Measurements from ENCODE around the gene GUCY1A2. TPM values are rescaled to one million over a fixed set of nuclear protein-coding genes. Genes with fewer than 3 reads are reported as not detected.

The GUCY1A2 gene
- total RNA-seq, 1 experiment from 2014 or later = 5.4 TPM

GRCh38 chr11:106821826-106822225 is 196.4 kb downstream of the GUCY1A2 start:
- Histone ChIP-seq H3K4me3 (ENCODE audit: low read depth, low read length, poor library complexity, severe bottlenecking) (no peak overlapping the region), H3K27ac (ENCODE audit: low read depth, low read length, poor library complexity, severe bottlenecking) (no peak overlapping the region), H3K4me1 (ENCODE audit: insufficient read depth, low read length, poor library complexity, severe bottlenecking) (peaks cover 18% of the 10 kb centered on the region), H3K9me3 (ENCODE audit: low read depth, low read length, poor library complexity, severe bottlenecking) (no peaks in the 10 kb centered on the region), H3K27me3 (replicated peaks; ENCODE audit: insufficient read depth, low read depth, low read length, poor library complexity) (no peaks in the 10 kb centered on the region), H3K36me3 (ENCODE audit: insufficient read depth, low read length, poor library complexity, severe bottlenecking) (no peaks in the 10 kb centered on the region)
- TF ChIP-seq, protein P1, sequence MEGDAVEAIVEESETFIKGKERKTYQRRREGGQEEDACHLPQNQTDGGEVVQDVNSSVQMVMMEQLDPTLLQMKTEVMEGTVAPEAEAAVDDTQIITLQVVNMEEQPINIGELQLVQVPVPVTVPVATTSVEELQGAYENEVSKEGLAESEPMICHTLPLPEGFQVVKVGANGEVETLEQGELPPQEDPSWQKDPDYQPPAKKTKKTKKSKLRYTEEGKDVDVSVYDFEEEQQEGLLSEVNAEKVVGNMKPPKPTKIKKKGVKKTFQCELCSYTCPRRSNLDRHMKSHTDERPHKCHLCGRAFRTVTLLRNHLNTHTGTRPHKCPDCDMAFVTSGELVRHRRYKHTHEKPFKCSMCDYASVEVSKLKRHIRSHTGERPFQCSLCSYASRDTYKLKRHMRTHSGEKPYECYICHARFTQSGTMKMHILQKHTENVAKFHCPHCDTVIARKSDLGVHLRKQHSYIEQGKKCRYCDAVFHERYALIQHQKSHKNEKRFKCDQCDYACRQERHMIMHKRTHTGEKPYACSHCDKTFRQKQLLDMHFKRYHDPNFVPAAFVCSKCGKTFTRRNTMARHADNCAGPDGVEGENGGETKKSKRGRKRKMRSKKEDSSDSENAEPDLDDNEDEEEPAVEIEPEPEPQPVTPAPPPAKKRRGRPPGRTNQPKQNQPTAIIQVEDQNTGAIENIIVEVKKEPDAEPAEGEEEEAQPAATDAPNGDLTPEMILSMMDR (conservative IDR thresholded peaks at IDR 0.05; ENCODE audit: low read depth, low read length) = no peak
- TF ChIP-seq EZH2 (IDR thresholded peaks at IDR 0.05; ENCODE audit: borderline replicate concordance, low read depth, low read length, poor library complexity, severe bottlenecking) = no peak
- intact Hi-C loops (cut with micrococcal nuclease; ENCODE audit: unreplicated experiment) = no loop called here
- no peak for DNase-seq (ENCODE audit: low spot score)
- ChIA-PET CTCF (no interaction called here), POLR2A (ENCODE audit: low non-redundant PET) (no interaction called here)
- BruUV-seq (replicated peaks) = no TSS peak

DNA sequence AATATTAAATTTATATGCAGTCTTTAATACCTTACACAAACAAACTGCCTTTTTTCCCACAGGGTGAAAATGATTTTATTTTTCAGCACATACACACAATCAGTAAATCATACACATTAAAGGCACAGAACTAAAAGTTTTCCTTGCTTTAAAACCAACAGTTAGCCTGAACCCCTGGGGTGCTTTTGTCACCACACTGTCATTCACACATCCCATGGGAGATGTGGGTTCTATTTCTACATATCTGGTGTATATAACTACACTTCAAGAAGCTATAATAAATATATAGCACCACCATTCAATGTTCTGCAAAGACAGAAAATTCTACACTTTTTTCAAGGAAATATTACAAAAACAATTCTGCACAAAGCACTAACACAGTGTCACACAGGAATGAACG is 197.0 kb downstream of the GUCY1A2 start:
- Histone ChIP-seq H3K9me3 (ENCODE audit: low read depth, low read length, poor library complexity, severe bottlenecking) (no peaks in the 10 kb centered on the region), H3K27me3 (replicated peaks; ENCODE audit: insufficient read depth, low read depth, low read length, poor library complexity) (no peaks in the 10 kb centered on the region), H3K27ac (ENCODE audit: low read depth, low read length, poor library complexity, severe bottlenecking) (no peak overlapping the region), H3K4me1 (ENCODE audit: insufficient read depth, low read length, poor library complexity, severe bottlenecking) (peaks cover 18% of the 10 kb centered on the region), H3K4me3 (ENCODE audit: low read depth, low read length, poor library complexity, severe bottlenecking) (no peak overlapping the region), H3K36me3 (ENCODE audit: insufficient read depth, low read length, poor library complexity, severe bottlenecking) (no peaks in the 10 kb centered on the region)
- peak; percentile 59 for DNase-seq (ENCODE audit: low spot score)
- BruUV-seq (replicated peaks) = no TSS peak
- ChIA-PET CTCF (no interaction called here), POLR2A (ENCODE audit: low non-redundant PET) (no interaction called here)
- intact Hi-C loops (cut with micrococcal nuclease; ENCODE audit: unreplicated experiment) = no loop called here
- TF ChIP-seq, protein P1 (conservative IDR thresholded peaks at IDR 0.05; ENCODE audit: low read depth, low read length) = no peak
- TF ChIP-seq EZH2 (IDR thresholded peaks at IDR 0.05; ENCODE audit: borderline replicate concordance, low read depth, low read length, poor library complexity, severe bottlenecking) = no peak

DNA sequence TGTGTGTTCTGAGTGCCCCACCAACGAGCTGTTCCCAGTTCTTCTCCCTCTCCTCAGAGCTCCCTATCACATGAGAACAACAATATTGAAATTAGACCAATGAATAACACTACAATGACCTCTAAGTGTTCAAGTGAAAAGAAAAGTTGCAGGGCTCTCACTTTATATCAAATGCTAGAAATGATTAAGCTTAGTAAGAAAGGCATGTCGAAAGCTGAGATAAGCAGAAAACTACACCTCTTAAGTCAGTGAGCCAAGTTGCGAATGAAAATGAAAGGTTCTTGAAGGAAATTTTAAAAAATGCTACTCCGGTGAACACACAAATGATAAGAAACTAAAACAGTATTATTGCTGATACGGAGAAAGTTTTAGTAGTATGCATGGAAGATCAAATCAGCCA is 199.8 kb downstream of the GUCY1A2 start:
- no TSS peak for BruUV-seq (replicated peaks)
- intact Hi-C loops (cut with micrococcal nuclease; ENCODE audit: unreplicated experiment) = no loop called here
- CTCF ChIA-PET = interaction anchor here (0.6 kb wide), 1 partner anchor 135 kb away, joined by 3 read pairs; no protein-coding TSS in a partner anchor
- DNase-seq (ENCODE audit: low spot score) = no peak
- no peak overlapping the region for H3K4me3 ChIP-seq (ENCODE audit: low read depth, low read length, poor library complexity, severe bottlenecking)
- no peak for TF ChIP-seq EZH2 (IDR thresholded peaks at IDR 0.05; ENCODE audit: borderline replicate concordance, low read depth, low read length, poor library complexity, severe bottlenecking)
- TF ChIP-seq, protein P1 (conservative IDR thresholded peaks at IDR 0.05; ENCODE audit: low read depth, low read length) = no peak
- POLR2A ChIA-PET (ENCODE audit: low non-redundant PET) = no interaction called here
- peaks cover 18% of the 10 kb centered on the region for H3K4me1 ChIP-seq (ENCODE audit: insufficient read depth, low read length, poor library complexity, severe bottlenecking)
- H3K36me3 ChIP-seq (ENCODE audit: insufficient read depth, low read length, poor library complexity, severe bottlenecking) = no peaks in the 10 kb centered on the region
- H3K9me3 ChIP-seq (ENCODE audit: low read depth, low read length, poor library complexity, severe bottlenecking) = no peaks in the 10 kb centered on the region
- H3K27ac ChIP-seq (ENCODE audit: low read depth, low read length, poor library complexity, severe bottlenecking) = no peak overlapping the region
- no peaks in the 10 kb centered on the region for H3K27me3 ChIP-seq (replicated peaks; ENCODE audit: insufficient read depth, low read depth, low read length, poor library complexity)
